IMR-90 (cell line): Measurements from ENCODE around the gene KCNH5. TPM values are rescaled to one million over a fixed set of nuclear protein-coding genes. Genes with fewer than 3 reads are reported as not detected.

Experiments
- ATAC-seq: fragments of 200-7000 bp; cut with Tn5 transposase; 2 replicates; pipeline ENCODE4 v1.9.1; 2020; ENCODE audit warnings: low read depth, mild to moderate bottlenecking, moderate library complexity
- BruUV-seq: library from RNA; stranded (reverse); fragments of 400-500 nt; replicated peaks from 2 replicates; lab custom pipeline; 2021; lab: Mats Ljungman, UMichigan
- CTCF ChIA-PET: fragments of 300-600 bp; formaldehyde crosslinking; extraction: SDS; loops from one replicate; lab custom pipeline; 2021; ENCODE audit warnings: antibody characterized with exemption; lab: Yijun Ruan, JAX
- POLR2A ChIA-PET: fragments of 300-600 bp; sonication (Branson Sonifier 250); formaldehyde crosslinking; loops from one replicate; lab custom pipeline; 2022; ENCODE audit warnings: antibody characterized with exemption; ENCODE audit not compliant: unreplicated experiment; lab: Charles Lee
- DNase-seq: peaks from one replicate; pipeline ENCODE4 v3.0.0; 2013
- H2AFZ ChIP-seq: replicated peaks from 2 replicates; pipeline ENCODE3; 2013; ENCODE audit warnings: low read length, mild to moderate bottlenecking; ENCODE audit not compliant: poor library complexity
- H2AK5ac ChIP-seq: 2 replicates; pipeline ENCODE4 v1.6.1; 2013; ENCODE audit warnings: low read depth, low read length, inconsistent platforms
- H2AK9ac ChIP-seq: replicated peaks from 2 replicates; pipeline ENCODE3; 2013; ENCODE audit warnings: mild to moderate bottlenecking, low read depth, low read length, moderate library complexity; ENCODE audit not compliant: poor library complexity
- H2BK120ac ChIP-seq: 2 replicates; pipeline ENCODE4 v1.6.1; 2013; ENCODE audit warnings: low read depth, low read length, inconsistent platforms
- H2BK15ac ChIP-seq: 3 replicates; pipeline ENCODE4 v1.6.1; 2013; ENCODE audit warnings: low read depth, low read length, inconsistent platforms
- H2BK20ac ChIP-seq: 2 replicates; pipeline ENCODE4 v1.6.1; 2013; ENCODE audit warnings: low read depth, mild to moderate bottlenecking, inconsistent platforms, low read length, moderate library complexity
- H2BK5ac ChIP-seq: 2 replicates; pipeline ENCODE4 v1.6.1; 2013; ENCODE audit warnings: mild to moderate bottlenecking, low read depth, low read length, inconsistent platforms; ENCODE audit not compliant: poor library complexity, severe bottlenecking
- H3K14ac ChIP-seq: replicated peaks from 2 replicates; pipeline ENCODE4 v1.6.1; 2013; ENCODE audit warnings: low read depth, low read length, inconsistent platforms
- H3K18ac ChIP-seq: 2 replicates; pipeline ENCODE4 v1.6.1; 2013; ENCODE audit warnings: low read depth, low read length, control low read depth
- H3K23ac ChIP-seq: 2 replicates; pipeline ENCODE4 v1.6.1; 2013; ENCODE audit warnings: low read depth, low read length, inconsistent platforms
- H3K27ac ChIP-seq: 2 replicates; pipeline ENCODE4 v1.5.1; 2013; ENCODE audit warnings: mild to moderate bottlenecking, control low read depth, low read length; ENCODE audit not compliant: insufficient read depth
- H3K27me3 ChIP-seq: 2 replicates; pipeline ENCODE4 v1.6.1; 2013; ENCODE audit warnings: low read length; ENCODE audit not compliant: control insufficient read depth, insufficient read depth
- H3K36me3 ChIP-seq: 2 replicates; pipeline ENCODE4 v1.6.1; 2013; ENCODE audit warnings: low read length, mixed read lengths; ENCODE audit not compliant: control insufficient read depth, insufficient read depth
- H3K4ac ChIP-seq: 2 replicates; pipeline ENCODE4 v1.6.1; 2013; ENCODE audit warnings: low read depth, low read length, inconsistent platforms
- H3K4me1 ChIP-seq: 2 replicates; pipeline ENCODE4 v1.6.1; 2013; ENCODE audit warnings: low read length, mixed read lengths; ENCODE audit not compliant: control insufficient read depth, insufficient read depth
- H3K4me2 ChIP-seq: 2 replicates; pipeline ENCODE4 v1.6.1; 2013; ENCODE audit warnings: low read depth, mild to moderate bottlenecking, control low read depth, low read length, moderate library complexity
- H3K4me3 ChIP-seq: 2 replicates; pipeline ENCODE4 v1.5.1; 2013; ENCODE audit warnings: low read depth, mild to moderate bottlenecking, control low read depth, low read length, moderate library complexity; ENCODE audit not compliant: insufficient read depth
- H3K56ac ChIP-seq: 2 replicates; pipeline ENCODE4 v1.6.1; 2013; ENCODE audit warnings: low read length, inconsistent platforms; ENCODE audit not compliant: insufficient read depth; ENCODE audit errors: extremely low read depth
- H3K79me1 ChIP-seq, 2 experiments: 2 replicates each; pipeline ENCODE4 v1.6.1; 2013; ENCODE audit warnings: low read length in 2 of 2, inconsistent platforms in 1 of 2, low read depth in 1 of 2
- H3K9ac ChIP-seq: 2 replicates; pipeline ENCODE4 v1.6.1; 2013; ENCODE audit warnings: low read depth, low read length, control low read depth
- H3K9me1 ChIP-seq: 2 replicates; pipeline ENCODE4 v1.6.1; 2013; ENCODE audit warnings: low read length, inconsistent platforms; ENCODE audit not compliant: insufficient read depth
- H3K9me3 ChIP-seq: 2 replicates; pipeline ENCODE4 v1.6.1; 2013; ENCODE audit warnings: low read length; ENCODE audit not compliant: control insufficient read depth, insufficient read depth
- H4K20me1 ChIP-seq: 2 replicates; pipeline ENCODE4 v1.6.1; 2013; ENCODE audit warnings: low read length, inconsistent platforms; ENCODE audit not compliant: insufficient read depth
- H4K5ac ChIP-seq: 2 replicates; pipeline ENCODE4 v1.6.1; 2013; ENCODE audit warnings: mild to moderate bottlenecking, low read depth, low read length, control low read depth
- H4K8ac ChIP-seq, 2 experiments: 2 replicates each; pipeline ENCODE4 v1.6.1; 2013; ENCODE audit warnings: low read depth in 2 of 2, low read length in 2 of 2, control low read depth in 1 of 2, inconsistent platforms in 1 of 2
- H4K91ac ChIP-seq: 2 replicates; pipeline ENCODE4 v1.6.1; 2013; ENCODE audit warnings: low read depth, low read length, inconsistent platforms; ENCODE audit not compliant: insufficient read depth
- BHLHE40 ChIP-seq: fragments of 150-350 bp; IDR thresholded peaks from 2 replicates; pipeline ENCODE4 v1.6.1; 2016; ENCODE audit warnings: mild to moderate bottlenecking, low read depth, low read length
- CEBPB ChIP-seq: IDR thresholded peaks from 2 replicates; pipeline ENCODE4 v1.6.1; 2012; ENCODE audit warnings: low read depth, low read length, improper control_type of control experiment
- CHD1 ChIP-seq: IDR thresholded peaks from 2 replicates; pipeline ENCODE4 v1.6.1; 2012; ENCODE audit warnings: low read depth, low read length, improper control_type of control experiment
- FOS ChIP-seq: fragments of 150-350 bp; IDR thresholded peaks from 2 replicates; pipeline ENCODE4 v1.6.1; 2016; ENCODE audit warnings: low read depth, low read length
- MAFK ChIP-seq: IDR thresholded peaks from 2 replicates; pipeline ENCODE4 v1.6.1; 2012; ENCODE audit warnings: low read depth, low read length, improper control_type of control experiment
- MAZ ChIP-seq: IDR thresholded peaks from 2 replicates; pipeline ENCODE4 v1.6.1; 2012; ENCODE audit warnings: low read depth, mild to moderate bottlenecking, low read length, improper control_type of control experiment, moderate library complexity, borderline replicate concordance
- MXI1 ChIP-seq: IDR thresholded peaks from 2 replicates; pipeline ENCODE4 v1.6.1; 2012; ENCODE audit warnings: low read depth, mild to moderate bottlenecking, low read length, moderate library complexity, borderline replicate concordance
- NFE2L2 ChIP-seq: fragments of 150-350 bp; IDR thresholded peaks from 2 replicates; pipeline ENCODE4 v1.6.1; 2016; ENCODE audit warnings: low read depth, mild to moderate bottlenecking, low read length
- POLR2A ChIP-seq: IDR thresholded peaks from 2 replicates; pipeline ENCODE4 v1.6.1; 2012; ENCODE audit warnings: mild to moderate bottlenecking, low read depth, low read length
- RAD21 ChIP-seq: IDR thresholded peaks from 2 replicates; pipeline ENCODE4 v1.6.1; 2012; ENCODE audit warnings: low read length, improper control_type of control experiment
- RCOR1 ChIP-seq: IDR thresholded peaks from 2 replicates; pipeline ENCODE4 v1.6.1; 2012; ENCODE audit warnings: mild to moderate bottlenecking, low read length, improper control_type of control experiment; ENCODE audit not compliant: insufficient replicate concordance
- RFX5 ChIP-seq: IDR thresholded peaks from 2 replicates; pipeline ENCODE4 v1.8.0; 2012; ENCODE audit warnings: low read depth, mild to moderate bottlenecking, low read length, moderate library complexity
- SMC3 ChIP-seq: fragments of 150-350 bp; IDR thresholded peaks from 2 replicates; pipeline ENCODE4 v1.6.1; 2016; ENCODE audit warnings: low read depth, mild to moderate bottlenecking, antibody characterized with exemption, low read length, moderate library complexity
- WGBS, 2 experiments: methylation state at CpG; one replicate each; pipeline versions ENCODE4 v1.1.5 to v1.1.7; 2013; ENCODE audit warnings: missing lambda C conversion rate in 2 of 2; ENCODE audit not compliant: insufficient read length in 1 of 2; ENCODE audit errors: extremely low coverage in 2 of 2; 5-methylcytosine and 5-hydroxymethylcytosine counted together
- dilution Hi-C: fragments of 300-500 bp; cut with HindIII; formaldehyde crosslinking; loops from one replicate; pipeline ENCODE4 v1.14.3; 2018; ENCODE audit warnings: low sequenced_read_pairs; ENCODE audit not compliant: unreplicated experiment
- in situ Hi-C: fragments of 300-500 bp; cut with MboI; formaldehyde crosslinking; loops from 3 replicates; pipeline ENCODE4 v1.14.3; 2019; ENCODE audit warnings: low sequenced_read_pairs, inconsistent platforms, mixed read lengths
- intact Hi-C: fragments of 100-400 bp; cut with micrococcal nuclease; formaldehyde crosslinking; loops from 2 replicates; pipeline ENCODE4 v1.10.0; 2022
- polyA plus RNA-seq, 3 experiments: library from polyadenylated mRNA; depleted of rRNA; stranded (reverse); fragments of >200 nt; gene quantifications; 2 replicates each; pipeline ENCODE4 v1.2.3, GENCODE V29; 2012; ENCODE audit warnings: low replicate concordance in 1 of 3
- total RNA-seq: library from RNA; depleted of rRNA; stranded (reverse); fragments of >200 nt; gene quantifications from 2 replicates; pipeline ENCODE4 v1.2.3, GENCODE V29; 2012
- TF ChIP-seq, protein P1 (sequence below): conservative IDR thresholded peaks from 2 replicates; pipeline ENCODE4 v1.5.1; 2012; ENCODE audit warnings: mild to moderate bottlenecking, low read depth, low read length, improper control_type of control experiment
- TF ChIP-seq, protein P2 (sequence below): fragments of 150-350 bp; IDR thresholded peaks from 2 replicates; pipeline ENCODE4 v1.6.1; 2017; ENCODE audit warnings: mild to moderate bottlenecking, antibody characterized with exemption, low read length, low read depth
- TF ChIP-seq, protein P3 (sequence below): fragments of 150-350 bp; IDR thresholded peaks from 2 replicates; pipeline ENCODE4 v1.6.1; 2016; ENCODE audit warnings: low read depth, mild to moderate bottlenecking, low read length, moderate library complexity, borderline replicate concordance

The KCNH5 gene
- total and polyA plus RNA-seq, 2 of the 4 experiments (the other 2 are of a cell fraction): under 0.01 to 0.03 TPM

GRCh38 chr14:62824086-62824485 lies 221.2 kb downstream of the KCNH5 start:
- peak; percentile 18 for DNase-seq
- Histone ChIP-seq H4K5ac (no peak overlapping the region), H2BK120ac (no peak overlapping the region), H2AK9ac (no peak overlapping the region), H2BK5ac (no peak overlapping the region), H4K91ac (no peak overlapping the region), H3K9me3 (peaks cover 3% of the 10 kb centered on the region), H4K20me1 (no peaks in the 10 kb centered on the region), H3K9ac (no peak overlapping the region), H3K23ac (no peak overlapping the region), H2BK15ac (no peak overlapping the region), H3K79me1 (no peaks in the 10 kb centered on the region), H3K18ac (no peak overlapping the region), H3K4me3 (no peak overlapping the region), H3K56ac (no peak overlapping the region), H2AK5ac (no peak overlapping the region), H3K14ac (no peak overlapping the region), H3K4me1 (no peaks in the 10 kb centered on the region), H3K4ac (no peak overlapping the region), H3K4me2 (no peak overlapping the region), H4K8ac (no peak overlapping the region), H3K27ac (no peak overlapping the region), H3K27me3 (no peaks in the 10 kb centered on the region), H3K9me1 (no peaks in the 10 kb centered on the region), H2BK20ac (no peak overlapping the region), H3K36me3 (no peaks in the 10 kb centered on the region), H2AFZ (no peak overlapping the region)
- CTCF ChIA-PET: no interaction called here
- in situ Hi-C loops (no loop called here), intact Hi-C loops (no loop called here), dilution Hi-C loops (no loop called here)
- POLR2A ChIA-PET: no interaction called here
- no TSS peak for BruUV-seq
- TF ChIP-seq, protein P1, sequence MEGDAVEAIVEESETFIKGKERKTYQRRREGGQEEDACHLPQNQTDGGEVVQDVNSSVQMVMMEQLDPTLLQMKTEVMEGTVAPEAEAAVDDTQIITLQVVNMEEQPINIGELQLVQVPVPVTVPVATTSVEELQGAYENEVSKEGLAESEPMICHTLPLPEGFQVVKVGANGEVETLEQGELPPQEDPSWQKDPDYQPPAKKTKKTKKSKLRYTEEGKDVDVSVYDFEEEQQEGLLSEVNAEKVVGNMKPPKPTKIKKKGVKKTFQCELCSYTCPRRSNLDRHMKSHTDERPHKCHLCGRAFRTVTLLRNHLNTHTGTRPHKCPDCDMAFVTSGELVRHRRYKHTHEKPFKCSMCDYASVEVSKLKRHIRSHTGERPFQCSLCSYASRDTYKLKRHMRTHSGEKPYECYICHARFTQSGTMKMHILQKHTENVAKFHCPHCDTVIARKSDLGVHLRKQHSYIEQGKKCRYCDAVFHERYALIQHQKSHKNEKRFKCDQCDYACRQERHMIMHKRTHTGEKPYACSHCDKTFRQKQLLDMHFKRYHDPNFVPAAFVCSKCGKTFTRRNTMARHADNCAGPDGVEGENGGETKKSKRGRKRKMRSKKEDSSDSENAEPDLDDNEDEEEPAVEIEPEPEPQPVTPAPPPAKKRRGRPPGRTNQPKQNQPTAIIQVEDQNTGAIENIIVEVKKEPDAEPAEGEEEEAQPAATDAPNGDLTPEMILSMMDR: no peak
- TF ChIP-seq RAD21 (no peak), BHLHE40 (no peak), CEBPB (no peak), NFE2L2 (no peak), CHD1 (no peak), SMC3 (no peak), POLR2A (no peak), FOS (no peak), MAZ (no peak), MAFK (no peak), RCOR1 (no peak), MXI1 (no peak), RFX5 (no peak)
- TF ChIP-seq, protein P2, sequence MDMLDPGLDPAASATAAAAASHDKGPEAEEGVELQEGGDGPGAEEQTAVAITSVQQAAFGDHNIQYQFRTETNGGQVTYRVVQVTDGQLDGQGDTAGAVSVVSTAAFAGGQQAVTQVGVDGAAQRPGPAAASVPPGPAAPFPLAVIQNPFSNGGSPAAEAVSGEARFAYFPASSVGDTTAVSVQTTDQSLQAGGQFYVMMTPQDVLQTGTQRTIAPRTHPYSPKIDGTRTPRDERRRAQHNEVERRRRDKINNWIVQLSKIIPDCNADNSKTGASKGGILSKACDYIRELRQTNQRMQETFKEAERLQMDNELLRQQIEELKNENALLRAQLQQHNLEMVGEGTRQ: no peak
- TF ChIP-seq, protein P3, sequence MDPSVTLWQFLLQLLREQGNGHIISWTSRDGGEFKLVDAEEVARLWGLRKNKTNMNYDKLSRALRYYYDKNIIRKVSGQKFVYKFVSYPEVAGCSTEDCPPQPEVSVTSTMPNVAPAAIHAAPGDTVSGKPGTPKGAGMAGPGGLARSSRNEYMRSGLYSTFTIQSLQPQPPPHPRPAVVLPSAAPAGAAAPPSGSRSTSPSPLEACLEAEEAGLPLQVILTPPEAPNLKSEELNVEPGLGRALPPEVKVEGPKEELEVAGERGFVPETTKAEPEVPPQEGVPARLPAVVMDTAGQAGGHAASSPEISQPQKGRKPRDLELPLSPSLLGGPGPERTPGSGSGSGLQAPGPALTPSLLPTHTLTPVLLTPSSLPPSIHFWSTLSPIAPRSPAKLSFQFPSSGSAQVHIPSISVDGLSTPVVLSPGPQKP: no peak
- ATAC-seq: no peak
- no CpG with 5 or more reads among the region's 2 CpGs for WGBS, 2 experiments
